ENCODE measurements around the gene STARD13. TPM values are rescaled to one million over a fixed set of nuclear protein-coding genes. Genes with fewer than 3 reads are reported as not detected.

Gene STARD13
- total and polyA plus RNA-seq, 2 donors (not counting 1 experiment from before 2014, with no cell fraction given) = 0.06 to 0.22 TPM

GRCh38 chr13:33316890-33317289 lies 31.3 kb upstream of the STARD13 start:
- no peak overlapping the region for H3K4me3 ChIP-seq (ENCODE audit: control extremely low read depth in 1 of 5, extremely low read depth in 1 of 5, insufficient read depth in 1 of 5, low read depth in 2 of 5, low read length in 4 of 5)
- no peaks in the 10 kb centered on the region for H3K27me3 ChIP-seq (replicated peaks in 1 of 4; ENCODE audit: control extremely low read depth in 1 of 4, control insufficient read depth in 3 of 4, insufficient read depth in 4 of 4, low read length in 3 of 4)
- ATAC-seq (ENCODE audit: low read depth) (no peak), DNase-seq (no peak)
- no peak overlapping the region for H3K27ac Mint-ChIP-seq
- intact Hi-C loops (cut with micrococcal nuclease) = no loop called here
- H3K27me3 Mint-ChIP-seq = peaks cover 8% of the 10 kb centered on the region
- no peak overlapping the region for H2AFZ ChIP-seq (ENCODE audit: insufficient read depth, low read depth, low read length, poor library complexity, severe bottlenecking)
- H3K9me3 Mint-ChIP-seq (ENCODE audit: insufficient read depth) = no peaks in the 10 kb centered on the region
- WGBS (ENCODE audit: insufficient coverage) = 100% methylated on average over 1 of the region's 1 CpG
- no peak overlapping the region for H3K4me2 ChIP-seq (replicated peaks; ENCODE audit: low read depth, low read length, poor library complexity, severe bottlenecking)
- no peaks in the 10 kb centered on the region for H3K79me2 ChIP-seq (ENCODE audit: control insufficient read depth, insufficient read depth, low read length)
- CTCF ChIA-PET = no interaction called here
- H3K9ac ChIP-seq (ENCODE audit: low read length) = no peak overlapping the region
- H3K36me3 ChIP-seq (replicated peaks in 1 of 2; ENCODE audit: control extremely low read depth in 1 of 2, control insufficient read depth in 1 of 2, extremely low read depth in 1 of 2, insufficient read depth in 2 of 2, low read length in 1 of 2) = no peaks in the 10 kb centered on the region
- no peak for TF ChIP-seq CTCF (IDR thresholded peaks at IDR 0.05)
- TF ChIP-seq EZH2 (IDR thresholded peaks at IDR 0.05; ENCODE audit: borderline replicate concordance, insufficient read depth, low read depth, low read length, poor library complexity, severe bottlenecking) = no peak
- no peaks in the 10 kb centered on the region for H3K9me3 ChIP-seq (ENCODE audit: control extremely low read depth in 1 of 3, control insufficient read depth in 2 of 3, insufficient read depth in 1 of 3, low read length in 2 of 3)
- H4K20me1 ChIP-seq (ENCODE audit: control insufficient read depth, insufficient read depth, low read length, poor library complexity, severe bottlenecking) = no peaks in the 10 kb centered on the region
- H3K4me3 Mint-ChIP-seq = no peak overlapping the region
- H3K27ac ChIP-seq (ENCODE audit: low read length in 2 of 2) = no peak overlapping the region
- POLR2A ChIA-PET = no interaction called here
- no peaks in the 10 kb centered on the region for H3K4me1 ChIP-seq (ENCODE audit: control insufficient read depth in 2 of 2, insufficient read depth in 2 of 2, low read length in 2 of 2)
- no peaks in the 10 kb centered on the region for H3K4me1 Mint-ChIP-seq

GRCh38 chr13:33313504-33313903 lies 27.9 kb upstream of the STARD13 start:
- H4K20me1 ChIP-seq (ENCODE audit: control insufficient read depth, insufficient read depth, low read length, poor library complexity, severe bottlenecking) = no peaks in the 10 kb centered on the region
- Mint-ChIP-seq H3K4me1 (no peaks in the 10 kb centered on the region), H3K9me3 (ENCODE audit: insufficient read depth) (no peaks in the 10 kb centered on the region), H3K27ac (no peak overlapping the region), H3K4me3 (no peak overlapping the region), H3K27me3 (peaks cover 15% of the 10 kb centered on the region)
- no peak overlapping the region for H3K9ac ChIP-seq (ENCODE audit: low read length)
- H3K4me1 ChIP-seq (ENCODE audit: control insufficient read depth in 2 of 2, insufficient read depth in 2 of 2, low read length in 2 of 2) = no peaks in the 10 kb centered on the region
- H2AFZ ChIP-seq (ENCODE audit: insufficient read depth, low read depth, low read length, poor library complexity, severe bottlenecking) = no peak overlapping the region
- no peak overlapping the region for H3K27ac ChIP-seq (ENCODE audit: low read length in 2 of 2)
- TF ChIP-seq EZH2 (IDR thresholded peaks at IDR 0.05; ENCODE audit: borderline replicate concordance, insufficient read depth, low read depth, low read length, poor library complexity, severe bottlenecking) (no peak), CTCF (IDR thresholded peaks at IDR 0.05) (no peak)
- ChIA-PET POLR2A (no interaction called here), CTCF (no interaction called here)
- no peak overlapping the region for H3K4me2 ChIP-seq (replicated peaks; ENCODE audit: low read depth, low read length, poor library complexity, severe bottlenecking)
- intact Hi-C loops (cut with micrococcal nuclease) = no loop called here
- no peaks in the 10 kb centered on the region for H3K36me3 ChIP-seq (replicated peaks in 1 of 2; ENCODE audit: control extremely low read depth in 1 of 2, control insufficient read depth in 1 of 2, extremely low read depth in 1 of 2, insufficient read depth in 2 of 2, low read length in 1 of 2)
- H3K9me3 ChIP-seq (ENCODE audit: control extremely low read depth in 1 of 3, control insufficient read depth in 2 of 3, insufficient read depth in 1 of 3, low read length in 2 of 3) = no peaks in the 10 kb centered on the region
- DNase-seq (no peak), ATAC-seq (ENCODE audit: low read depth) (no peak)
- no peaks in the 10 kb centered on the region for H3K79me2 ChIP-seq (ENCODE audit: control insufficient read depth, insufficient read depth, low read length)
- H3K27me3 ChIP-seq (replicated peaks in 1 of 4; ENCODE audit: control extremely low read depth in 1 of 4, control insufficient read depth in 3 of 4, insufficient read depth in 4 of 4, low read length in 3 of 4) = no peaks in the 10 kb centered on the region
- H3K4me3 ChIP-seq (ENCODE audit: control extremely low read depth in 1 of 5, extremely low read depth in 1 of 5, insufficient read depth in 1 of 5, low read depth in 2 of 5, low read length in 4 of 5) = no peak overlapping the region
- no CpG with 5 or more reads among the region's 1 CpG for WGBS (ENCODE audit: insufficient coverage)

Data from B cell (primary cell).